Measurements from ENCODE around the gene ABCC1. TPM values are rescaled to one million over a fixed set of nuclear protein-coding genes. Genes with fewer than 3 reads are reported as not detected.

ABCC1 gene
- total and polyA plus RNA-seq, 2 of the 4 experiments (the other 2 are of a cell fraction) = 39.4 to 66.0 TPM

- WGBS, 2 experiments (ENCODE audit: extremely low coverage in 2 of 2, insufficient read length in 1 of 2) = no CpG with 5 or more reads among the region's 8 CpGs
- in situ Hi-C loops (cut with MboI; ENCODE audit: low sequenced_read_pairs) (loop anchor here (25.0 kb wide), 1 partner anchor 119 kb away; the partner anchor contains the start of gene CEP20), intact Hi-C loops (cut with micrococcal nuclease) (no loop called here), dilution Hi-C loops (cut with HindIII; ENCODE audit: low sequenced_read_pairs, unreplicated experiment) (no loop called here)
- no peaks in the 10 kb centered on the region for H3K9me3 ChIP-seq (ENCODE audit: control insufficient read depth, insufficient read depth, low read length)
- no TSS peak for BruUV-seq (replicated peaks)
- peaks cover 45 to 87% of the 10 kb centered on the region in 2 experiments for H3K79me1 ChIP-seq (ENCODE audit: low read depth in 1 of 2, low read length in 2 of 2)
- peak overlapping the region; percentile 70 for H4K5ac ChIP-seq (ENCODE audit: low read depth, low read length)
- ATAC-seq (ENCODE audit: low read depth) (no peak), DNase-seq (no peak)
- no peaks in the 10 kb centered on the region for H4K20me1 ChIP-seq (ENCODE audit: insufficient read depth, low read length)
- H2BK20ac ChIP-seq (ENCODE audit: low read depth, low read length) = peak overlapping the region; percentile 72; the same call in 1 of the 2 replicates
- H3K36me3 ChIP-seq (ENCODE audit: control insufficient read depth, insufficient read depth, low read length) = peaks cover 37% of the 10 kb centered on the region
- H3K27ac ChIP-seq (ENCODE audit: insufficient read depth, low read length) = peak overlapping the region; percentile 100
- peak overlapping the region; percentile 77; the same call in 1 of the 2 replicates for H2BK120ac ChIP-seq (ENCODE audit: low read depth, low read length)
- H2BK15ac ChIP-seq (ENCODE audit: low read depth, low read length) = peak overlapping the region; percentile 89; the same call in 2 of the 3 replicates
- H4K8ac ChIP-seq (ENCODE audit: low read depth in 2 of 2, low read length in 2 of 2) = peak overlapping the region; percentile 85 to 98
- no peak overlapping the region for H2AK9ac ChIP-seq (replicated peaks; ENCODE audit: low read depth, low read length, poor library complexity)
- peak overlapping the region; percentile 83 for H3K4ac ChIP-seq (ENCODE audit: low read depth, low read length)
- H3K14ac ChIP-seq (replicated peaks; ENCODE audit: low read depth, low read length) = peak overlapping the region; percentile 55
- H3K56ac ChIP-seq (ENCODE audit: extremely low read depth, insufficient read depth, low read length) = no peak overlapping the region; the same call in 1 of the 2 replicates
- H3K9ac ChIP-seq (ENCODE audit: low read depth, low read length) = no peak overlapping the region
- no peak overlapping the region for H3K4me2 ChIP-seq (ENCODE audit: low read depth, low read length)
- peak overlapping the region; percentile 56; the same call in 1 of the 2 replicates for H3K23ac ChIP-seq (ENCODE audit: low read depth, low read length)
- no peaks in the 10 kb centered on the region for H3K27me3 ChIP-seq (ENCODE audit: control insufficient read depth, insufficient read depth, low read length)
- no peak overlapping the region for H2AFZ ChIP-seq (replicated peaks; ENCODE audit: low read length, poor library complexity)
- ChIA-PET CTCF (no interaction called here), POLR2A (ENCODE audit: unreplicated experiment) (no interaction called here)
- peaks cover 31% of the 10 kb centered on the region for H3K4me1 ChIP-seq (ENCODE audit: control insufficient read depth, insufficient read depth, low read length)
- H2BK5ac ChIP-seq (ENCODE audit: low read depth, low read length, poor library complexity, severe bottlenecking) = peak overlapping the region; percentile 99
- no peak overlapping the region for H3K4me3 ChIP-seq (ENCODE audit: insufficient read depth, low read depth, low read length)
- H4K91ac ChIP-seq (ENCODE audit: insufficient read depth, low read depth, low read length) = peak overlapping the region; percentile 82
- peaks cover 19% of the 10 kb centered on the region for H3K9me1 ChIP-seq (ENCODE audit: insufficient read depth, low read length)
- TF ChIP-seq ELK1 (IDR thresholded peaks at IDR 0.05; ENCODE audit: borderline replicate concordance, low read depth, low read length) (no peak), CTCF (conservative IDR thresholded peaks at IDR 0.05; ENCODE audit: low read depth, low read length) (no peak), CHD1 (IDR thresholded peaks at IDR 0.05; ENCODE audit: low read depth, low read length) (no peak), NFE2L2 (IDR thresholded peaks at IDR 0.05; ENCODE audit: low read depth, low read length) (no peak), MAZ (IDR thresholded peaks at IDR 0.05; ENCODE audit: borderline replicate concordance, low read depth, low read length) (no peak), MXI1 (IDR thresholded peaks at IDR 0.05; ENCODE audit: borderline replicate concordance, low read depth, low read length) (no peak), CEBPB (IDR thresholded peaks at IDR 0.05; ENCODE audit: low read depth, low read length) (no peak), SMC3 (IDR thresholded peaks at IDR 0.05; ENCODE audit: low read depth, low read length) (no peak), BHLHE40 (IDR thresholded peaks at IDR 0.05; ENCODE audit: low read depth, low read length) (no peak), RFX5 (IDR thresholded peaks at IDR 0.05; ENCODE audit: low read depth, low read length) (no peak), USF2 (IDR thresholded peaks at IDR 0.05; ENCODE audit: low read depth, low read length) (no peak), FOS (IDR thresholded peaks at IDR 0.05; ENCODE audit: low read depth, low read length) (no peak), RCOR1 (IDR thresholded peaks at IDR 0.05; ENCODE audit: insufficient replicate concordance, low read length) (no peak), MAFK (IDR thresholded peaks at IDR 0.05; ENCODE audit: low read depth, low read length) (no peak), RAD21 (IDR thresholded peaks at IDR 0.05; ENCODE audit: low read length) (no peak), POLR2A (IDR thresholded peaks at IDR 0.05; ENCODE audit: low read depth, low read length) (no peak)
- H3K18ac ChIP-seq (ENCODE audit: low read depth, low read length) = peak overlapping the region; percentile 90
- peak overlapping the region; percentile 95 for H2AK5ac ChIP-seq (ENCODE audit: low read depth, low read length)
Measured at GRCh38 chr16:16006650-16007049, 57.2 kb downstream of the ABCC1 start.

Data from IMR-90 (cell line).